ENCODE data around the gene TRIM65.

GRCh38 chr17:75855310-75856061, 41.3 kb downstream of the TRIM65 start, which contains the start of gene WBP2:
- TF ChIP-seq CTCF (conservative IDR thresholded peaks at IDR 0.05 in 1 of 2, IDR thresholded peaks at IDR 0.05 in 1 of 2; ENCODE audit: extremely low read depth in 1 of 2, insufficient read depth in 1 of 2, low read depth in 1 of 2, low read length in 2 of 2) = peak in 1 of 2 donors; percentile 29
- TF ChIP-seq EZH2 (IDR thresholded peaks at IDR 0.05; ENCODE audit: borderline replicate concordance, low read length) = no peak

Data from mammary epithelial cell (primary cell).